Effector memory CD4-positive, alpha-beta T cell (primary cell): ENCODE measurements around the gene DPF3.

Source experiments
- DNase-seq, 3 donors: peaks; one replicate each; pipeline ENCODE4 v3.0.0-alpha.2; 2020
- H3K27ac ChIP-seq: 2 replicates; pipeline ENCODE4 v1.7.0; 2013; ENCODE audit warnings: mild to moderate bottlenecking, low read length, moderate library complexity; ENCODE audit not compliant: insufficient read depth, poor library complexity, severe bottlenecking
- H3K27me3 ChIP-seq: replicated peaks from 2 replicates; pipeline ENCODE4 v1.7.0; 2013; ENCODE audit warnings: mild to moderate bottlenecking, low read length; ENCODE audit not compliant: insufficient read depth, control insufficient read depth, poor library complexity, severe bottlenecking
- H3K36me3 ChIP-seq: 2 replicates; pipeline ENCODE4 v1.7.0; 2013; ENCODE audit warnings: mild to moderate bottlenecking, low read length, moderate library complexity; ENCODE audit not compliant: control insufficient read depth, insufficient read depth
- H3K4me1 ChIP-seq: 2 replicates; pipeline ENCODE4 v1.7.0; 2013; ENCODE audit warnings: low read length, mild to moderate bottlenecking; ENCODE audit not compliant: control insufficient read depth, insufficient read depth, poor library complexity, severe bottlenecking
- H3K4me3 ChIP-seq: 2 replicates; pipeline ENCODE4 v1.7.0; 2013; ENCODE audit warnings: low read length, low read depth, mild to moderate bottlenecking; ENCODE audit not compliant: insufficient read depth, poor library complexity, severe bottlenecking
- H3K9me3 ChIP-seq: 2 replicates; pipeline ENCODE4 v1.7.0; 2013; ENCODE audit warnings: mild to moderate bottlenecking, low read length, moderate library complexity; ENCODE audit not compliant: control insufficient read depth

DPF3 gene

GRCh38 chr14:72595152-72595862 is 298.6 kb downstream of the DPF3 start:
- no peak for DNase-seq
- peaks cover 13% of the 10 kb centered on the region for H3K4me1 ChIP-seq
- no peak overlapping the region for H3K4me3 ChIP-seq
- no peak overlapping the region for H3K27ac ChIP-seq
- no peaks in the 10 kb centered on the region for H3K9me3 ChIP-seq
- H3K27me3 ChIP-seq, result no peaks in the 10 kb centered on the region
- H3K36me3 ChIP-seq, result no peaks in the 10 kb centered on the region

DNA sequence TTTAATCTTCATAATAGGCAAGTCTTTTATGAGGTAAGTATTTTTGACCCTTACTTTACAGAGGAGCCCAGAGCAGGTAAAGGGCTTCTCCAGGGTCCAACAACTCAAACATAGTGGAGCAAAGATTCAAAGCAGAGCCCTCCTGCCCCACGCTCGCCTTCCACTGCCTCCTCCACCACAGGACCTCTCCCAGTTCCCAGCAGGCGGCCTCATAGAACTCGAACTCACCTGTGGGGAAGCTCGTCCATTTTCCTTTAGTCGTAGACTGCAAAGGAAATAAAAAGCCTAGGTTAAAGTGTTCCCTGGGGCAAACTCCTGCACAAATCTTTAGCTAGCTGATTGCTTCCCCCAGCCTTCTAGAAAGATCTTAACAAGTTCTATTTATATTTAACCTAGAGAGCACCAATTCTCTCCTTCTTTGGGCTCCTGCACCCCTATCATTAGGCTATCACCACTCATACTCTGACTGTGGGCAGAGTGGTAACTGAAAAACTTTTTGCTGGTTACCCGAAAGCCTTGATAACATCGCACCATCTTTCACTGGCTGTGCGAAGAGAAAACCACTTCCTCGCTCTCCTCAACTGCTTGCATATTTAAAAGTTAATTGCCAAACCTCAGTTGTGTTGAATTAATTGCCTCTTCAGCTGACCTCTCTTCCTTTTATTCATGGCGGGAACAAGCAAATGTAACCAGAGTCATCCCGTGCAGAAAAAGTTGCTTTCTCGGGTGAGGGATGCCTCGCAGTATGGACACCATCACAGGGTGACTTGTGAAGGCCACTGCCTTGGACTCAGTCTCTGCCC is 299.6 kb downstream of the DPF3 start:
- Histone ChIP-seq H3K27me3 (no peaks in the 10 kb centered on the region), H3K36me3 (no peaks in the 10 kb centered on the region), H3K9me3 (no peaks in the 10 kb centered on the region), H3K4me1 (peaks cover 13% of the 10 kb centered on the region), H3K27ac (no peak overlapping the region), H3K4me3 (peak overlapping the region; percentile 11)
- peak in 2 of 3 donors; percentile 8 to 18 for DNase-seq

GRCh38 chr14:72591391-72591790 is 302.5 kb downstream of the DPF3 start:
- no peak for DNase-seq
- H3K27me3 ChIP-seq, result no peaks in the 10 kb centered on the region
- H3K4me1 ChIP-seq, result peaks cover 13% of the 10 kb centered on the region
- no peaks in the 10 kb centered on the region for H3K36me3 ChIP-seq
- no peaks in the 10 kb centered on the region for H3K9me3 ChIP-seq
- no peak overlapping the region for H3K27ac ChIP-seq
- no peak overlapping the region for H3K4me3 ChIP-seq

DNA sequence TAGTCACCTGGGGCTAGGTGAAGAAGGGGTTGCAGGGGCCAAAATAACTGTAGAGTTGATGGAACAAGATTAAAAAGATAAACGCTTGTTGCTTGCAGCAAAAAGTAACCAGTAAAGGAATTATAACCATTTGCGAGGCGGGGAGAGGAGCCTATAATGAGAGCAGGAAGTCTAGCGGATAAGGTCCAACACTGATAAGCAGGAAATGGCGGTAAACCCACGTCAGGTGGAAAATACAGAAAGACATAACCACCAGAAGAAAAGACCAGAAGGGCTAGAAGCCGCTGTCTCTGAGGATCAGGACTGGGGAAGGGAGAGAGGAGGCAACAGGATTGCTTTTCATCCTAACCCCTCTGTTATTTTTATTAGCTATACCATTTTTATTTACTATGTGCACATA is 303.3 kb downstream of the DPF3 start:
- H3K27me3 ChIP-seq, result no peaks in the 10 kb centered on the region
- no peak overlapping the region for H3K27ac ChIP-seq
- peak in 1 of 3 donors; percentile 14 for DNase-seq
- peaks cover 13% of the 10 kb centered on the region for H3K4me1 ChIP-seq
- no peaks in the 10 kb centered on the region for H3K36me3 ChIP-seq
- H3K9me3 ChIP-seq, result no peaks in the 10 kb centered on the region
- H3K4me3 ChIP-seq, result no peak overlapping the region

GRCh38 chr14:72589652-72590051 is 304.2 kb downstream of the DPF3 start:
- Histone ChIP-seq H3K36me3 (no peaks in the 10 kb centered on the region), H3K4me1 (peaks cover 12% of the 10 kb centered on the region), H3K9me3 (no peaks in the 10 kb centered on the region), H3K4me3 (no peak overlapping the region), H3K27me3 (no peaks in the 10 kb centered on the region), H3K27ac (no peak overlapping the region)
- DNase-seq, result no peak

GRCh38 chr14:72588521-72588920 is 305.4 kb downstream of the DPF3 start:
- Histone ChIP-seq H3K27me3 (no peaks in the 10 kb centered on the region), H3K27ac (no peak overlapping the region), H3K4me3 (no peak overlapping the region), H3K36me3 (no peaks in the 10 kb centered on the region), H3K9me3 (no peaks in the 10 kb centered on the region), H3K4me1 (peaks cover 4% of the 10 kb centered on the region)
- no peak for DNase-seq

DNA sequence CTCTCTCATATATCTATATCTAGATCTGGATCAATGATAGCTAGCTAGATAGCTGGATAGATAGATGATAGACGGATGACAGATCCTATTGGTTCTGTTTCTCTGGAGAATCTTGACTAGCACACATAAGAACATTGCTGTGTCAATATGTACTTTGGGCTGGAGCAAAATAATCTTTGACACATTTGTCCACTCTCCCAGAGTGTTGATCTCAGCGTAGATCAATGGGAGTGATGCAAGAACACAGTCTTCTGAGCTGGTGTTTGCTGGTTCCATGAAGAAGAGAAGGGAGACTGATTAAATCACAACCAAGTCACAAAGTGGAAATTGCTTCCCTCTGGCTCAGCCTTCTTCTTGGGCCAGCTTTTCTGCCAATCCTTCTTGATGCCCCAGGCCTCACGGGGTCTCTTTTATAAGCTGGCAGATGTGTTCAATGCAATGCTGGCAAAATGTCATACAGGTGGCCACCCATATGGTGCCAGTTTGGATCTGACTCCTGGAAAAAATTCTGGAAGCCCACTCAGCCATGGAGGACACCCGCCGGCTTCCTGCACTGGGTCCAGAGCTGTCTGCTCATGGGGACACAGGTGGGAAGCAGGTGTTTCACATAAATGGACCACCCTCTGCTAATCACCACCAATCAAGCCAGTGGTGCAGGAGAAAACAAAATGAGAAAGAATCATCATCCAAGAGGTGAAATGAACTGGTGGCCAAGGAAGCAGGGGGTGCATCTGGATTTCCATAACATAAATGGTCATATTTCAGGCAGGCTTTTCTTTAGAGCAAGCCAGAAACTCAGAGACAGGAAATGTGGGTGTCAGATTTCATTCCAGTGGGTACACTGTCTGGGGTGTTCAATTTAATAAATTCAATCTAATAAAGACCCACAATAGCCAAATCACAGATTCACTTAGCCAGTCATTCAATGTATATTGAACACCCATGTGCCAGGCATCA is 310.3 kb downstream of the DPF3 start:
- H3K36me3 ChIP-seq, result no peaks in the 10 kb centered on the region
- H3K9me3 ChIP-seq, result no peaks in the 10 kb centered on the region
- H3K4me1 ChIP-seq, result no peaks in the 10 kb centered on the region
- no peaks in the 10 kb centered on the region for H3K27me3 ChIP-seq
- no peak overlapping the region for H3K27ac ChIP-seq
- no peak overlapping the region for H3K4me3 ChIP-seq
- no peak for DNase-seq

DNA sequence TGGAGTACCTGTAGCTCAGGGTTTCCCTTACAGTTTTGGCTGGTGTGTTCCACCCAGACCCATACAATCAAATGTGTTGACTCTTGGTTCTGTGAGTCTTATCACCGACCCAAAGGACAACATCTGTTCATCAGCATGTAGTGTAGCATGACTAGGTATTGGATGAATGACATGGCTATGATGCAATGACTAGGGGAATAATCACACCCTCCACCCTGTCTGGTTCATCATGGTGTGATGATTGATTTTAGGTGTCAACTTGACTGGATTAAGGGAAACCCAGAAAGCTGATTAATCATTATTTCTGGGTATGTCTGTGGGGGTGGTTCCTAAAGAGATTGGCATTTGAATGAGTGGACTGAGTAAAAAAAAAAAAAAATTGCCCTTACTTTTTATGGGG is 311.3 kb downstream of the DPF3 start:
- Histone ChIP-seq H3K4me1 (no peaks in the 10 kb centered on the region), H3K27ac (no peak overlapping the region), H3K36me3 (no peaks in the 10 kb centered on the region), H3K4me3 (no peak overlapping the region), H3K27me3 (no peaks in the 10 kb centered on the region), H3K9me3 (no peaks in the 10 kb centered on the region)
- no peak for DNase-seq

- DNase-seq, result no peak
- H3K9me3 ChIP-seq, result no peaks in the 10 kb centered on the region
Measured at GRCh38 chr14:72578514-72578913, 315.4 kb downstream of the DPF3 start.

More at GRCh38 chr14:72578514-72578913, 315.4 kb downstream of the DPF3 start:
- H3K4me3 ChIP-seq, result no peak overlapping the region
- H3K36me3 ChIP-seq, result no peaks in the 10 kb centered on the region
- no peak overlapping the region for H3K27ac ChIP-seq
- no peaks in the 10 kb centered on the region for H3K4me1 ChIP-seq
- H3K27me3 ChIP-seq, result no peaks in the 10 kb centered on the region
